NCI-H345 treated with DMSO at 0.1 percent for 48 hours (cell line): Measurements from ENCODE around the gene RNLS.
A peak's percentile ranks its signal among the peaks of the same experiment; 100 is the strongest.

Experiments used
- DNase-seq: peaks from one replicate; lab custom pipeline; 2025; ENCODE audit not compliant: unreplicated experiment; lab: John Stamatoyannopoulos, UW

RNLS gene

DNA sequence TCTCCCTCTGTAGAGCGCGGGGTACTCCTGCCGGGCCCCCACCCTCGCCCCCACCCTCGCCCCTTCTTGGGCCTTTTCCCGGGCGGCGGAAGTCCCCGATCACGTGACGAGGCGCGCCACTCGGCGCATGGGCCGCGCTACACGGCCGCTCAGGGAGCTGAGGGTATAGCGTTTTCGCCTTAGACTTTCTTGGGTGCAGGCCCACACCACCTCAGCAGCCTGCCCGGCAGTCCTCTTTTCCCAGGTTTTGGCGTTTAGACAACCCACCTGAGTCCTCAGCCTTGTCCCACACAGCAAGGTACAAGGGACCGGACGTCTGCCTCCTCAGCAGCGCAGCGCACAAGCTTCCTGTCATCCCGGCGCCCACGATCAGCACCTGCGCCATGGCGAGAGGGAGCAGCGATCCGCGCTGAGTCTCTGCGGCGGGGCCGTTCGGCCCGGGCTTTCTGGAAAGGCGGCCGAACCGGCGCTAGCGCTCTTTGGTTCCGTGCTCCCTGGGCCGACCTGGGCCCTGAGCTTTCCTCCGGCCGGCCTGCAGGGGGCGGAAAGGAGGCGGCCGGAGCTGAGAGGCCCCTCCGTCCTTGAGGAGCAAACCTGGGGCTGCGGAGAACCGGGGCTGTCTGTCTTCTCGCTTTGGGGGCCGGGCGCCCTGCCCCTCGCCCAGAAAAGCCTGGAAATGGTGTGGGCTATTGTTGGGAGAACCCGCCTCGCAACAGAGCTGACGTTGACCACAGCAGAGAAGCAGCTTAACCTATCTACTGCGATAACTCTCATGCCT is at the start of gene RNLS:
RNLS (minus strand) TSS at position 513 of the 778 bp plus-strand sequence.
- DNase-seq, result peak; percentile 49

DNA sequence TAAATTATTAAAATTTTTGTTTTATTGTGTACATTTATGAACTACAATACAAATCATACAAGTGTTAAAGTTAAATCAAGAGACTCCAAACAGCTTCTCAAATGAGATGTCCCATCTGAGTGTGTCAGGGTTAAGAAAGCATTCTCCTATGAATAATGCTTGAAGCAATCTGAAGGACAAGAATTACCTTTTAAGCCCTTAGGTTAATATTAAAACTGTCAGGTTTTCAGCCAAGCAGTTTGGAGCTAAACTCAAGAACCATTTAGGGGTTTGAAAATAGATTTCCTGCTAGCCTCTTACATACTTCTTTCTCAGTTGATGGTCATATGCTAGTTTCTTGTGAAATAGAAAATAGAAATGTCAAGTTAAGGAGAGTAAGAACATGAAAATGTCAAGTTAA is 41.7 kb upstream of the RNLS start:
- DNase-seq, result no peak

DNA sequence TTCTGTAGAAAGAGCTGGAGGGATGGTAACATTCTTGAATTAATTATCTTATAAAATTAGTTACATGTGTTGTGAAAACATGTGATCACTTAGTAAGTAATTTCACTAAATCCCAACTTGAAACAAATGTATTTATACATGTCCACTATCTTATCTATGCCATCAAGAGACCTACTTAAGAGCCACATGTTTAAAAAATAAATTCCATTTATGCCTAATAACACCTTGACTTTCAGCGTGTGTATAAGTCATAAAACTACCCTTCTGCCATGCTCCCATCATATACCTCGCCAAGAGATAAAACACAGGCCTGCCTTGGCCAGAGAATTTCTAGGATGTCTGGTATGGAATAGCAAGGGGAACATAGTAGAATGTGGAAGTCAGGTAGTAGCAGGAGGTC is 40.7 kb upstream of the RNLS start:
- no peak for DNase-seq

DNA sequence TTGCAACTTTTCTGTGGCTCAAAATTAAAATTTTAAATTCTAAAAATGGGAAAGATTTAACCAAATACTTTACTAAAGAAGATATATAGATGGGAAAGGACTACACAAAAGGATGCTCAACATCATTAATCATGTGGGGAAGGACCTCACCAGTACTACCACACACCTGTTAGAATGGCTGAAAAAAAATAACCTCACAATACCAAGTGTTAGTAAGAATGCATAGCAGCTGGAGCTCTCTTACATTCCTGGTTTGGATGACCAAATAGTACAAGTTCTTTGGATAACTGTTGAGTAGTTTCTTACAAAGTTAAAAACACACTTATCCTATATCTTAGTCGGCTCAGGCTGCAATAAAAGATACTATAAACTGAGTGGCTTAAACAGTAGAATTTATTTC is 37.3 kb upstream of the RNLS start:
- DNase-seq, result no peak

DNA sequence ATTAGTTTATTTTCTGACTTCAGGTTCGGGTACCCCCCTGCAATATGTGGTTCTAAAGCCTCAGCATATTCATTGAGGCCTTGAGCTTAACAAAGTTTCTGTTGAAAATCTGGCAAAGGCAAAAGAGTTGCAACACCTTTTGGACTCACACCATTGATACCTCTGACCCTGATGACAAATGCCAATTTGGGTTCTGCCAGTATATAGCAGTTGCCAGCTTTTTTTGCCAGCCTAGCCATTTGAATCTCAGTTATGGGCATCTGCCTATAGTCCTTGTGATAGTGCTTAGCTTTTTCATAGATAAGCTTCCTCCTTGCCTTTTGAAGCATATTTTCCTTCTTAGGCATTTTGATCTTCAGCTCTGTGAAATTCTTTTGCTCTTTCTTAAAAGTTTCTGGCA is 35.4 kb upstream of the RNLS start:
- DNase-seq, result no peak

DNA sequence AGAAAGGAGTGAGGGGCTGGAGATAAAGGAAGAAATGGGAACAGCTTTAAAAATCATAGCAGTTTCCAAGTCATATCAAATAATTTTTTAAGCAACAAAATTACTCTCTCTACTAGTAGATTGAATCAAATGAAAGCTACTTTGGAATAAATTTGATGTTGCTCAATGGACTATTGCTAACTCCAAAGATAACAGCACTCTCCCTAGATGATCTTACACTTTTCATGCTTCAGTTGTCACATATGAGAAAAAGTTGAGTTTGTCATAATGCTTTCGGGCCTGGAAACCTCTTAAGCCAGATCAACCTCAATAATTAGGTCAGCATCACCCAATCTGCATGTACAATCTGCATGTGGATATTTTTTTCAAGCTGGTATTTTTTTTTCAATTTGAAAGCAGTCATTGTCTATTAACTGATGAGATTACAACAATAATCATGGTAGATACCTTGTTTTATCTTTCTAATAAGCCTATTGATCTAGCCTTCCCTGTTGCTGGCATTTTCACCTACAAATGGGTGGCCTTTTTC is 34.7 kb upstream of the RNLS start:
- no peak for DNase-seq

DNA sequence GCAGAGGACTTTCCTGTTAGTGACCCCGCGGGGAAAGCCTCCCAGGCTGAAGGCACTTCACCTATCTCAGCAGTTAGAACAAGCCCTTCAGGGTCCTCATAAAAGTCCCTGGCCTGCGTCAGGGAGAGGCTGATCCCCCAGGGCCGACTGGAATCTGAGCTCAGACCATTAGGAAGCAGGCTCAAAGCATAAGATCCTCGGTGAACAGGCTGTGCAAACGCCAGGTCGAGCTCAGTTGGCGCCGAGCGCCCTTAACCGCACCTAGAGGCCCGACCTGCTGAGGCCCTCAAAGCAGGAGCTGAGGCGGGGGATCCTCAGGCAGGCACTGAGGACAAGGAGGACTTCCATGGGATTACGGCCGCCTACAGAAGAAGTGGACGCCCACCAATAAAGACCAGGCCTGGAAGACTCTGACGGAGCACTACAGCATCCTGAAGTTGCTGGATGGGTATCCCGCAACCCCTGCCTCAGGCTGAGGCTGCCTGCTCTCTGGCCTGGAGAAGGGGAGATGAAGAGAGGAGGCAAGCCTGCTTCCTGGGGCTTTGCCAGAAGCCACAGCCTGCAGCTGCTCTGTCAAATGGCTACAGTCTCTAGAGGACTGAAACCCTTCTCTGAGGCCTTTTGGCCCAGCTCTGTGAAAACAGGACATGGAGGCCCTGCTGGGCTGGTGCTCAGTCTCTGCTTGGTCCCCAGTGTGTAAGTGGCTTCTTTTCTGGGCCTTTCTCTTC is 33.3 kb upstream of the RNLS start:
- no peak for DNase-seq

DNA sequence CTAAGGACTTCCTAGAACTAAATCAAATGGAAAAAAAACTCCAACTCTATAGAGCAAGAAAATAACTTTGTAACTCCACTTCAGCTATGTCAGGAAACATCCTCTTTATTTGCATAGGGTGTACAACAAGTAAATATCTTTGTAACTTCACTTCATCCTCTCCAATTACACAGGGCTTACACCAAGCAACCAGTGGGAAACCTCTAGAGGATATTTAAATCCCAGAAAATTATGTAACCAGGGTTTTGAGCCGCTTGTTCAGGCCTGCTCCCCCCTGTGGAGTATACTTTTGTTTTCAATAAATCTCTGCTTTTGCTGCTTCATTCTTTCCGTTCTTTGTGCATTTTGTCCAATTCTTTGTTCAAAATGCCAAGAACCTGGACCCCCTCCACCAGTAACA is 25.7 kb upstream of the RNLS start:
- no peak for DNase-seq

DNA sequence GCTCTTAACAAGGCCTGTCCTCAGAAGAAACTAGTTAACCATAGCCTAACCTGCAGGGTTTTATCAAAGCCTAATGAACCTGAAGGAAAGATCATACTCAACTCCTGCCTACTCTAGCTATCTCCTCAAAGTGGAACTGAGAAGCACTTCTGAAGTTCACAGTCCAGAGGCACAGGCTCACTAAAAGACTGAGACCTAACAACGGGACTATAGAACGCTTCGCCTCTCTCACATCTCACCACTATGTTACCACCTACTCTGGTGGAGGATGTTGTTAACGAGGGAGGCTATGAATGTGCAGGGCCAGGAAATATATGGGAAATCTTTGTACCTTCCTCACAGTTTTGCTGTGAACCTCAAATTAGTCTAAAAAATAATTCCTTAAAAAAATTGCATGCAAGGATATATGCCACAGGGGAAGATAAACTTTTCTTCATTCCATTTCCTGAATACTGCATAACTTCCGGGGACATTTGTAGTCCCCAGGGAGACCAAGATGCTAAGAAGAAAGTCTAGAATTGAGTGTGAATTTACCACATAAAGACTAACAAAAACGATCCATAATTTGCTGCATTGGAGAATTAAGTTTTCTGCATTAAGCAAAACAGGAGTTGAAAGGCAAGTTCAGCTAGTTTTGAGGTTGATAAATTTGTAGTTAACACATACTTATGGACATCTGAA is 25.1 kb upstream of the RNLS start:
- no peak for DNase-seq

DNA sequence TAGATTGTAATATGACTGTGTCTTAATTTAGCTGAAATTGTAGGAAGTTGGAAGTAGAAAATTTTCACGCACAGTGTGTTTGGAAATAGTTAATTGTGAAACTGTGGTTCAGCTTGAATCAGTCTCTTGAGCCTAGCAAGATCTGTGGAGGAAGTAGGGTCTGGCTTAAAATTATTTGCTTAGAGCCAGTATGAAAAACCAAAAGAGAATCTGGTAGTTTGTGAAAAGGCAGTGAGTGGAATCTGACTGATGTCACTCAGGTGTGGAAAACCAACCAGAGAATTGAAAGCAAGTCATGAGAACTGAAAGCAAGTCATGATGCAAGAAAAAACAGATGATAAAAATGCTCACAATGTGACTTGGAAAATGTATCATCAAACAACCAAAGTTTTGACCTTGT is 14.9 kb upstream of the RNLS start:
- no peak for DNase-seq

DNA sequence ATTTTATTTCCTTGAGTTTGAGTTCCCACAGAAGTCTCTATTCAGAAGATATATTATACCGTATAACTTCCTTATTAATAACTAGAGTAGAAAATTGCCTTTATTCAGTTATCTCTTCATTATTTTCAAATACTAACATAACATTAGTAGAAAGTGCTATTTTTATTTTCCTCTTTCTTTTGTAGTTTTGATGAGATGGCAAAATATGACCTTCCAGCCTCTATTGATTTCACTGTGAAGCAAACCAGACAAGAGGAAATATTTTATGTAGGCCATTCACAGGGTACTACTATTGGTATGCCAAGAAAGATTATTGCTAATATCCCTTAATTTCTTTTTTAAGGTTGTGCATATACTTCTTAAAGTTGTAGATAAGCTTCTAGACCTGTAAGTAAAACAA is 11.4 kb upstream of the RNLS start:
- no peak for DNase-seq

DNA sequence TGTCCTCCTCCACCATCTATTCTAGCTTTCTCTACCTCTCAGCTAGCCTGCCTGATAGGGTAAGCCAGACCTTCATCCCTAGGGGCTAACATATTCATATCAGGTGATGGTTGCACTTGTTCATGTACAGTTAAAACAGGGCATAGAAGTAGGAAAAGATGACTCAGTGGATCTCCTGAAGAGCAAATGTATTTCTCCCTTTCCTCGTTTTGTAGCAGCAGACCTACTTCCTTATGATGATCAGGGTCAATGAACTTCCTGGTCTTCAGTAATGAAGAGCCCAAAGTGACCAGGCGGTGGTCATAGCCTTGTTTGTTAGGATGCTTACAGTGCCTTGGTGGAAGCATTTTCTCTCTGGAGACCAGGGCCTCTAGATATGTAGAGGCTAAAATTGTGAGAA is 9.8 kb upstream of the RNLS start:
- DNase-seq, result no peak

DNA sequence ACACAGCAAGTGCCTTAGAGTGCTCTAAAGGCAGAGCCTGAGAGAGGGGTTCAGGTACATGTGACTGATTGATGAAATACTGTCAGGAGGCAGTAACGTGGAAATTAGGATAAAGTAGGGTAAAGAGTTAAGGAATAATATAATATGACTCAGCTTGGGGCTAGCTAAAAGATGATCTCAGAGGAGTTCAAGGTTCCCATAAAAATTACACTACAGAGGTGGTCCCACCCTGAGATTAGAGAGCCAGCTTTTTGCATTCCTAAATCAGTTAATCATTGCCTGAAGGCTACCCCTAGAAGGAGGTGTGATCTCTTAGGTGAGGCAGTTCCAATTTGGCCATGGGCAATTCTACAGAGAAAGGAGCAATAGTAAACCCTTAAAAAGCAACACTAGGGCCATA is 9.3 kb upstream of the RNLS start:
- DNase-seq, result no peak

DNA sequence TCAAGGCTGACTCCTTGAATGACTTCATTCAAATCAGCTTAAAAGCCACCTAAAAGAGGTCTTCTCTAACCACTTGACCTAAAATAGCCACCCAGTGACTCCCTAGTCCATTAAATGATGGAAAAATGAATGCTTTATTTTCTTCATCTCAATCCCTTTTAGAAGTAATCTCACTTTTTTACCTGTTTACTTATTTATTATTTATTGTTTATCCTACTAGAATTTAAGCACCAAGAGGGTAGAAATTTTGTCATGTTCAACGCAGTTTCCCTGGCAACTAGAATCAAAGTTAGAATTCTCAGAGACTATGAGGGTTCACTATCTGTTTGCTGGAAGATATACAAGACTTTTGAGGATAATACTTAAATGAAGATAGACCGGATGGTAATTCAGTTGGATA is 3.3 kb upstream of the RNLS start, which contains the start of gene LIPJ:
LIPJ (plus strand) TSS at position 301 of the 400 bp plus-strand sequence. CDS start 3,926 bp downstream, outside the sequence.
- no peak for DNase-seq

DNA sequence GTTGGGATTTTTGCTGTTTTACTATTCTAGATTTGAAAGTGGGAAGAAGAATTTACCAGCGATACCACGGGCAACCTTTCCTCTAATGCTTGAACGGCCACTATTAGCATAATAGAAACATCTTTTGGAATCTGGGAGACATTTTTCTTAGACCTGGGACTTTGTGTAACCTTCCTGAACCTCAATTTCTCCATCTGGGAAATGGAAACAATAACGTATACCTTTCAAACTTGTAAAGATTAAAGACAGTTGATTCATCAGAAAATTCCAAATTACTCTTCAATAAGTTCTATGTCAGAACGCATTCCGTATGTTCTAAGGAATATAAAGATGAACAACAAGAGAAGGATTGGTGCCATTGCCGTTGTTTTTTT is 453 bp upstream of the RNLS start:
- DNase-seq, result no peak

DNA sequence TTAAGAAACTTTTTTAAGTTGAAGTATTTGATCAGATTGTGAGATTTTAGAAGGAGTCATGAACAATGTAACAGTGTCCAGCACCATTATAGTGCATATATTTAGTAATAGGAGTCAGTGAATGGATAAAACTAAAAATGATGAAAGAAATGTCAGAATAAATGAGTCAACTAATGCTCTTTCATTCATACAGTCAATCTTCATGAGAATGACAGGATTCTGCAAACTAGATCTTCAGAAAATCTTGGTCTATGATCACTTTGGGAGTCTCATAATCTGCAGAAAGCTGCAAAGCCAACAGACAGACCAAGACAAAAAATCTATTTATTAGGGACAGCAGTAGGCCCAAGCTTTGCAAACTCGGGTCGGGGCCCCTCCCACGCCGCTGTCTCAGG is 710 bp downstream of the RNLS start:
- DNase-seq, result no peak

DNA sequence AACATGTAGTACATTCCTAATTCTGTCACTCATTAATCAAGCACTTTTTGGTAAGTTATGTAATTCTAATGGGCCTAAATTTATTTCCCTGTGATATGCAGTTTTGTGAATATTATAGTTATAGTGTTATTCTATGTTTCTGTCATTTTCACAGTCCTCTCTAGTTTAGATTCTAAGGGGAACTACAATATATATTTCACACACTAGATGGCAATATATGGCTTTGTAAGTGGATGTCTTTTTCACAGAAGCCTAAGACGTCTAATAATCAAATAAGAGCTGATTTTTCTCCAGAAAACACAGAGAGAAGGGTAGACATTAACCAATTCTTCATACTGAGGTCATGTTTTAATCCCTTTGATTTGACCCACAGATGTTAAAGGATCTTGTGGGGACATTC is 18.0 kb downstream of the RNLS start:
- DNase-seq, result no peak

DNA sequence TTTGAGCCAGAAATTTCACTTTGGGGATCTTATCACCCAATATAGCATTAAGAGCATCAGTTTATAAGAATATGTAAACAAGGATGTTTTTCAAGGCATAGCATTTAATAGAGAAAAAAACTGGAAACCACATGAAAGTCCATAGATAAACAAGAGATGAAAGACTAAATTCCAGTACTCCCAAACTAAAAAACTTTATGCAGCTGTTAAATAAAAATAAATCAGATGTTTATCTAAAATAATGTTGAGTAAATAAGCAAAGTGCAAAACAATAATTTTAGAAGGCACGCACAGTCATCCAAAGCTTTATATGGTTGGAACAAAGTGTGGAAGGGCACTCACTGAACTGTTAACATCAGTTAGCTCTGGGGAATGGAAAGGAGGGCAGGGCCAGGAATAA is 21.0 kb downstream of the RNLS start:
- DNase-seq, result no peak

DNA sequence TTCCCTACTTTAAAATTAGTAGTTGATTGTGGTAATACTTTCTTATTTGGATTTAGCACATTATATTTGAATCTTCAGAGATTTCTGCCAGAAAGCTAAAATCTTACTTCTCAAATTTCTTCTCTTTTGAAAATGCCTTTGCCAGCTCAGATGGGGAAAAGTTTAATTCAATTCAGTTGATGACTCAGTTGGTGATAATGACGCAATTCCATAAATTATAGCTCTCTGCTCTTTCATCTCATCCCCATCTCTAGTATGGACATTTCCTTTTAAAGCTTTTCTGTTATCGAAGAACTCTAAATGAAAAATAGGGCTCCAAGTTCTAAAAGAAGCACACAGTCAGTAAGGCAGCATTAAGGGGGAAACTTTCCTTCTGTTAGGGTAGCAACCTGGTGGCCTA is 25.5 kb downstream of the RNLS start:
- DNase-seq, result no peak

DNA sequence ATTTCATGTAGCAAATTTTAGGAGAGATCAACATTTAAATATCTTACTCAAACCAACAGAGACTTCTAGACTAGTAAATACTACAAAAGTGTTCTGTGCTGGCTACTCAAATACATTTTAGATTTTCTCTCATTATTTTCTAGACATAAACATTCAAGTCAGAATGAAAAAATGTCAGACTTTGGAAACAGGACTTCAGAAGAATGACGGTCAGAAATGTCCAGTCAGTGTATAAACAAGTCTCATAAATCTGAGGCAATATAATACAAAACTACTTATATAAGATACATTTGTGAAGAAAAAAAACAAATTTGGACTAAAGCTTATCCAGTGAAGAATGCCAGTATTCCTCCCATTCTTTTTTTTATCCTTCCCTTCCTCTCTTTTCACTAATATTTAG is 25.9 kb downstream of the RNLS start:
- DNase-seq, result no peak

DNA sequence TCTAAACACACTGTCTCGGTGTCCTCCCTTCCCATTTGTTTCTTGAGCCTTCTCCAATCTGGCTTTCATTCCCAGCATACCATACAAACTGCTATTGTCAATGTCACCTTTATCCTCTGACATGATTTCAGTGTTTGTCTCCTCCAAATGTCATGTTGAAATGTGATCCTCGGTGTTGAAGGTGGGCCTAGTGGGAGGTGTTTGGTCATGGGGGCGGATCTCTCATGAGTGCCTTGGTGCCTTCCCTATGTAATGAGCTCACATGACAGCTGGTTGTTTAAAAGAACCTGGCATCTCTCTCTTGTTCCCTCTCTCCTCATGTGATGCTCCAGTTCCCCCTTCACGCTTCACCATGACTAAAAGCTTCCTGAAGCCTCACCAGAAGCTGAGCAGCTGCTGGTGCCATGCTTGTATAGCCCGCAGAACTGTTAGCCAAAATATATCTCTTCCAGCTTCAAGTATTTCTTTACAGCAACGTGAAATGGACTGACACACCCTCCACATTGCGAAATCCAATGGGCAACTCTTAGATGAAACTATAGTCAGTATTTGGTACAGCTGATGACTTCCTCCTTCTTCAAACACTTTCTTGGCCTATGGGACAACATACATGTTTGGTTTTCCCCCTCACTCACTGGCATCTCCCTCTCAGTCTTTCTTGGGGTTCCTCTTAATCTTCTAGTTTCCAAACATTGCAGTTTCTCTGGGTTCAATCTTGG is 27.8 kb downstream of the RNLS start:
- no peak for DNase-seq
